Jurkat, Clone E6-1 (cell line): Measurements from ENCODE around the gene SPP1.
"Not testable (repeated sequence)": the region's sequence is repeated elsewhere in the genome, so short reads cannot be mapped to it uniquely, and the experiment has no call there.

Experiments
- DNase-seq: peaks from one replicate; pipeline ENCODE4 v3.0.0-alpha.2; 2011; ENCODE audit warnings: low read depth, low spot score
- H3K4me3 ChIP-seq: 2 replicates; pipeline ENCODE4 v1.5.1; 2011; ENCODE audit warnings: mild to moderate bottlenecking, low read length, control low read depth, moderate library complexity

SPP1 gene

GRCh38 chr4:87982446-87983010 lies 7.0 kb downstream of the SPP1 start:
- no peak for DNase-seq

GRCh38 chr4:87983996-87984395 lies 8.5 kb downstream of the SPP1 start:
- H3K4me3 ChIP-seq: no peak overlapping the region
- DNase-seq: no peak

More at GRCh38 chr4:87982446-87983010, 7.0 kb downstream of the SPP1 start:
- H3K4me3 ChIP-seq: no peak overlapping the region

- no peak overlapping the region for H3K4me3 ChIP-seq
- DNase-seq: no peak
Observed at GRCh38 chr4:87985097-87985886, 9.8 kb downstream of the SPP1 start.

DNA sequence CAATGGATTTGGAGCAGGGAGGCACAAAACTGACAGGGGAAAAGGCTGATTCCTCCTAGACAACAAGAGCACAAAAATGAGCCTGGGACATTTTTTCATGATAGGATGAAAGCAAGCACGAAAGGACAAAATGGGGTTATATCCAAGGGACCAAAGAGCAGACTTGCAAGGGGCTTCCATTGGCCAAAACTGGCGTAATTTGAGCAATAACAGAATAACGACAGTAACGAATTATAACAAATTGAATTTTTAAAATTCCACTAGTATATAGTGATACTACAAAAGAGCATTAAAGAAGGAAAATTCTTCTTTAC lies 10.3 kb downstream of the SPP1 start:
- H3K4me3 ChIP-seq: no peak overlapping the region
- no peak for DNase-seq

- DNase-seq: no peak
- no peak overlapping the region for H3K4me3 ChIP-seq
Observed at GRCh38 chr4:87986508-87986907, 11.0 kb downstream of the SPP1 start.

- H3K4me3 ChIP-seq: no peak overlapping the region
Observed at GRCh38 chr4:87989765-87990164, 14.3 kb downstream of the SPP1 start.

DNA sequence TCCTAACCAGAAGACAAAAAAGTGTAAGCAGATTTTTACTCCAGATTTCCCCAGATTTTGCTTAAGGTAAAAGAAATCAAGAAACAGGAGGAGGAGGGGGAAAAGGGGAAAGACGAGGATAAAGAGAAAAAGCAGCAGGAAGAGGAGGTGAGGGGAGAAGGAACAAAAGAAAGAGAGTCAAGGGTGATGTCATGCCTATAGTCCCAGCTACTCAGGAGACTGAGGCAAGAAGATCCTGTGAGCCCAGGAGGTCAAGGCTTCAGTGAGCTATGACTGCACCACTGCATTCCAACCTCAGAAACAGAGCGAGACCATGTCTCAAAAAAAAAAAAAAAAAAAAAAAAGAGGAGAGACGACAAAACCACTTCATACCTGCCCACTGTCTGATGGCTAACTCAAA lies 19.9 kb downstream of the SPP1 start:
- no peak for DNase-seq
- H3K4me3 ChIP-seq: no peak overlapping the region

More at GRCh38 chr4:87989765-87990164, 14.3 kb downstream of the SPP1 start:
- no peak for DNase-seq

- H3K4me3 ChIP-seq, DNase-seq: not testable (repeated sequence)
Observed at GRCh38 chr4:87999191-87999691, 23.7 kb downstream of the SPP1 start.

DNA sequence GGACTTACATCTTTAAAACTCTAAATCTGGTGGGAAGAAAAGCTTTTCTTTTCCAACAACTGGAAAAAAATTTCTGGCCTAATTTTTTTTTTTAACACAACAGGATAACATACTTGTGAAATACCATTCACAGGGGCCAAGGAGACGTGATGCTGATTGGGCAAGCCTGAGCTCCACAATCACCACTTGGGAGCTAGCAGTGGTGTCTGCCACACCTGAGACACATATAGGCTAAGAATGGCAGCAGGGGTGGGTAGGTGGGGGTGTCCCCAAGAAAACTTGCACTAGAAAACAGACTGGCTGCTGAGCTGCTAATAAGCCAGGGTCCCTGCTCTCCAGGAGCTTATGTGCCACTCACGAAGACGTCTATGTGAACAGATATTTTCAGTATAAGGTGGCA lies 26.4 kb downstream of the SPP1 start:
- DNase-seq: no peak

GRCh38 chr4:88002786-88003185 lies 27.3 kb downstream of the SPP1 start:
- no peak for DNase-seq
- H3K4me3 ChIP-seq: no peak overlapping the region

More for the DNA sequence above, 26.4 kb downstream of the SPP1 start:
- H3K4me3 ChIP-seq: no peak overlapping the region

DNA sequence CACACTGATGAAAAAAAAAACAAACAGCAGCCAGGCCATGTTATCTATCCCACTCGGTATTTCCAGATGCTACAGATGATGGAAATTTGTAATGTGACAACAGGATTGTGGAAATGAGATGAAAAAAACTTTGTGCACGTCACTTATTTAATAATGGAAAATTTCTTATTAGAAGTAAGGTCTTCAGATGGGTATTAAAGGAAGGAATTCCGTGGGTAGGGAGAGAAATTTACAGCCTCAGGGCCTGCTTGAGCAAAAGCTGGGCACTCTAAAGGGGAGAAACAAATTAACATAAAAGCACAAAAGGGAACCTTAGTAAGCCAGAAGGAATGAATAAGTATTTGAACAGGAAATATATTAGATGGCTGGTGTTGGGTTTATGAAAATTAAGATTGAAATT lies 27.7 kb downstream of the SPP1 start:
- no peak overlapping the region for H3K4me3 ChIP-seq
- DNase-seq: no peak

- H3K4me3 ChIP-seq: no peak overlapping the region
- DNase-seq: no peak
Observed at GRCh38 chr4:88005076-88005475, 29.6 kb downstream of the SPP1 start.

- DNase-seq: no peak
- no peak overlapping the region for H3K4me3 ChIP-seq
Observed at GRCh38 chr4:88005946-88006345, 30.4 kb downstream of the SPP1 start.

- no peak for DNase-seq
- peak overlapping the region; percentile 27 for H3K4me3 ChIP-seq
Observed at GRCh38 chr4:88006956-88007303, 31.4 kb downstream of the SPP1 start.

DNA sequence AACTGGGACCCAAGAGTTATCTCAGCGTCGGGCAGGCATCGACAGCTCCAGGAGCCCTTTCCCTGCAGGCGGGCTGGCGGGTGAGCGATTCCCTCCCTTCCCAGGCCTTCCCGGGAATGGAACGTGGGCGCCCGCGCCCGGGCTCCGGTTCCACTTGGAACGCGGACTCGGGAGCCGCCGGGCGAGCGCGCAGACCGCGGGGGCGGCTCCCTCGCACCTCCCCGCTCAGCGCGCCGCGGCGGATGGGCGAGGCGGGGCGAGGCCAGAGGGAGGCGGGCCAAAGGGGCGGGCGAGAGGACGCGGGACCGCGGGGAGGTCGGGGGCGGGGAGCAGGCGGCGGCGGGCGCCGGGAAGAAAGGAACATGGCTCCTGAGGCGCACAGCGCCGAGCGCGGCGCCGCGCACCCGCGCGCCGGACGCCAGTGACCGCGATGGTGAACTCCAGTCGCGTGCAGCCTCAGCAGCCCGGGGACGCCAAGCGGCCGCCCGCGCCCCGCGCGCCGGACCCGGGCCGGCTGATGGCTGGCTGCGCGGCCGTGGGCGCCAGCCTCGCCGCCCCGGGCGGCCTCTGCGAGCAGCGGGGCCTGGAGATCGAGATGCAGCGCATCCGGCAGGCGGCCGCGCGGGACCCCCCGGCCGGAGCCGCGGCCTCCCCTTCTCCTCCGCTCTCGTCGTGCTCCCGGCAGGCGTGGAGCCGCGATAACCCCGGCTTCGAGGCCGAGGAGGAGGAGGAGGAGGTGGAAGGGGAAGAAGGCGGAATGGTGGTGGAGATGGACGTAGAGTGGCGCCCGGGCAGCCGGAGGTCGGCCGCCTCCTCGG lies 32.0 kb downstream of the SPP1 start, which contains the start of gene PKD2:
Gene PKD2, plus strand, starts transcription at position 332 of the 818 bp plus-strand sequence. Its CDS starts 99 bp downstream, at position 431.
- peak; percentile 35 for DNase-seq

GRCh38 chr4:88008122-88008742 lies 32.7 kb downstream of the SPP1 start:
- peak overlapping the region; percentile 67 for H3K4me3 ChIP-seq
- DNase-seq: no peak

More for the DNA sequence above, 32.0 kb downstream of the SPP1 start, which contains the start of gene PKD2:
- peak within 1 kb of the TSS; percentile 67 for H3K4me3 ChIP-seq

DNA sequence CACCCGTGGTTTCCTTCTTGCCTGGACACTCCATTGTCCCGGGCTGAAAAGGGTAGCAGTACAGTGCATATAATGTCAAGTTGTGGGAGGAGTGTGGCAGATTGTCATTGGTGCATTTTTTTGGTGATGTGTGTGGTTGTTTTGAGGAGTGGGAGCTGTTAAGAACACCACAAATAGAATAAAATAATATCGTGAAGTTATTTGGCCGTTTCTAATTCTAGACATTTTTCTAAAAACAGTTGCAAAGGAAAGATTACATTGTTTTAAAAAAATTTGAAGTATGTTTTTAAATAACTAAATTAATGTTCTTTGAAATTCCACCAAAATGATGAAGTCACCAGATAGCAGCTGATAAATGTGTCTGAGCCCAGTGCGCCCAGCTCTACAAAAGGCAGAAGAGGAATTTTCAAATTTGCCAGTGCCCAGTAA lies 33.2 kb downstream of the SPP1 start:
- H3K4me3 ChIP-seq: peak overlapping the region; percentile 67
- DNase-seq: no peak

DNA sequence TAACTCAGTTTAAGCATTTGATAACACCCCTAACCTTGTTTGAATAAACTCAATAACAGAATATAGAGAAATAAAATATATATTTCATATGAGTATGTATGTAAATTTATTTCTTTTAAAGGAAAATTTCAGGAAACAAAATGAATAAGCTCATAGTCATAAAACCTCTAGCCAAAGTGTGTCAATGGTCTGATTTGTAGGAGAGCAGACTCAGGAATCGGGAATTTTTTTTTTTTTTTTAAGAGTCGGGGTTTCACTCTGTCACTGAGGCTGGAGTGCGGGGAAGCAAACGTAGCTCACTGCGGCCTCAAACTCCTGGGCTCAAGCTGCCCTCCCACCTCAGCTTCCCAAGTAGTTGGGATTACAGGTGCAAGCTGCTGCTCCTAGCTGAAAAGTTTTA lies 34.4 kb downstream of the SPP1 start:
- H3K4me3 ChIP-seq: no peak overlapping the region
- no peak for DNase-seq

GRCh38 chr4:88010966-88011365 lies 35.5 kb downstream of the SPP1 start:
- DNase-seq: no peak
- no peak overlapping the region for H3K4me3 ChIP-seq
